ENCODE measurements around the gene ITGAX.

The ITGAX gene

GRCh38 chr16:31350275-31351005 lies 4.5 kb upstream of the ITGAX start:
- no peak for DNase-seq

- no peak for DNase-seq
Measured at GRCh38 chr16:31351246-31351941, 3.6 kb upstream of the ITGAX start.

- no peak for DNase-seq
Measured at GRCh38 chr16:31351942-31352325, 3.0 kb upstream of the ITGAX start.

GRCh38 chr16:31352376-31353115 lies 2.4 kb upstream of the ITGAX start:
- no peak for DNase-seq

GRCh38 chr16:31355431-31356100 lies 590 bp downstream of the ITGAX start:
- no peak for DNase-seq

- no peak for DNase-seq
Measured at GRCh38 chr16:31356566-31357323, 1.8 kb downstream of the ITGAX start.

- DNase-seq, result no peak
Measured at GRCh38 chr16:31357324-31358109, 2.5 kb downstream of the ITGAX start.

- DNase-seq, result no peak
Measured at GRCh38 chr16:31360251-31360650, 5.3 kb downstream of the ITGAX start.

GRCh38 chr16:31361201-31362110 lies 6.5 kb downstream of the ITGAX start:
- no peak for DNase-seq

- DNase-seq, result no peak
Measured at GRCh38 chr16:31362476-31363405, 7.8 kb downstream of the ITGAX start.

- no peak for DNase-seq
Measured at GRCh38 chr16:31363721-31364120, 8.7 kb downstream of the ITGAX start.

- DNase-seq, result no peak
Measured at GRCh38 chr16:31364421-31364820, 9.4 kb downstream of the ITGAX start.

- no peak for DNase-seq
Measured at GRCh38 chr16:31365131-31365865, 10.3 kb downstream of the ITGAX start.

- no peak for DNase-seq
Measured at GRCh38 chr16:31367853-31368252, 12.9 kb downstream of the ITGAX start.

- no peak for DNase-seq
Measured at GRCh38 chr16:31371008-31371407, 16.0 kb downstream of the ITGAX start.

GRCh38 chr16:31371619-31372484 lies 16.9 kb downstream of the ITGAX start:
- DNase-seq, result no peak

- no peak for DNase-seq
Measured at GRCh38 chr16:31373235-31373634, 18.3 kb downstream of the ITGAX start.

- no peak for DNase-seq
Measured at GRCh38 chr16:31375231-31375630, 20.3 kb downstream of the ITGAX start.

All from NCI-H2171 treated with DMSO at 0.1 percent for 48 hours (cell line).